Calu3 (cell line): ENCODE measurements around the gene CRACR2A. TPM values are rescaled to one million over a fixed set of nuclear protein-coding genes. Genes with fewer than 3 reads are reported as not detected.

Source experiments
- BruUV-seq: library from RNA; stranded (reverse); fragments of 400-500 nt; replicated peaks from 2 replicates; lab custom pipeline; 2021; lab: Mats Ljungman, UMichigan
- CTCF ChIA-PET: fragments of 300-600 bp; sonication (Branson Sonifier 250); formaldehyde crosslinking; loops from one replicate; lab custom pipeline; 2022; ENCODE audit warnings: antibody characterized with exemption; lab: Charles Lee
- DNase-seq: peaks from one replicate; pipeline ENCODE4 v3.0.0; 2022
- H3K27ac Mint-ChIP-seq: one replicate; pipeline ENCODE4 v1.8.0; 2022; ENCODE audit warnings: mixed read lengths; ENCODE audit not compliant: unreplicated experiment
- H3K27me3 Mint-ChIP-seq: one replicate; pipeline ENCODE4 v1.8.0; 2022; ENCODE audit warnings: mixed read lengths; ENCODE audit not compliant: unreplicated experiment
- H3K36me3 Mint-ChIP-seq: one replicate; pipeline ENCODE4 v1.8.0; 2022; ENCODE audit warnings: mild to moderate bottlenecking, moderate library complexity, mixed read lengths; ENCODE audit not compliant: insufficient read depth, unreplicated experiment
- H3K4me1 Mint-ChIP-seq: one replicate; pipeline ENCODE4 v1.8.0; 2022; ENCODE audit warnings: mild to moderate bottlenecking, low read depth, mixed read lengths; ENCODE audit not compliant: unreplicated experiment
- H3K4me3 Mint-ChIP-seq: one replicate; pipeline ENCODE4 v1.8.0; 2022; ENCODE audit warnings: mild to moderate bottlenecking, low read depth, moderate library complexity, mixed read lengths; ENCODE audit not compliant: unreplicated experiment
- H3K9me3 Mint-ChIP-seq: one replicate; pipeline ENCODE4 v1.8.0; 2022; ENCODE audit warnings: low read depth, mixed read lengths; ENCODE audit not compliant: unreplicated experiment
- CTCF ChIP-seq: fragments of 200-600 bp; IDR thresholded peaks from one replicate; pipeline ENCODE4 v1.8.0; 2022; ENCODE audit warnings: antibody characterized with exemption; ENCODE audit not compliant: unreplicated experiment
- intact Hi-C: fragments of 100-400 bp; cut with micrococcal nuclease; formaldehyde crosslinking; loops from one replicate; pipeline ENCODE4 v1.10.0; 2022; ENCODE audit not compliant: unreplicated experiment
- total RNA-seq: library from RNA; stranded (reverse); gene quantifications from 2 replicates; pipeline ENCODE4 v1.2.3, GENCODE V29; 2022

The CRACR2A gene
- total RNA-seq, 1 experiment from 2014 or later = 9.5 TPM

GRCh38 chr12:3668479-3669165 is 84.3 kb downstream of the CRACR2A start:
- H3K4me1 Mint-ChIP-seq = peaks cover 1% of the 10 kb centered on the region

GRCh38 chr12:3667485-3667884 is 85.4 kb downstream of the CRACR2A start:
- Mint-ChIP-seq H3K36me3 (no peaks in the 10 kb centered on the region), H3K9me3 (no peaks in the 10 kb centered on the region), H3K4me1 (peaks cover 4% of the 10 kb centered on the region), H3K27me3 (no peaks in the 10 kb centered on the region), H3K4me3 (no peak overlapping the region), H3K27ac (no peak overlapping the region)
- no peak for DNase-seq
- no peak for TF ChIP-seq CTCF
- intact Hi-C loops = no loop called here
- BruUV-seq = no TSS peak
- CTCF ChIA-PET = interaction anchor here (0.8 kb wide), 1 partner anchor 368 kb away, joined by 5 read pairs; no protein-coding TSS in a partner anchor

More at GRCh38 chr12:3668479-3669165, 84.3 kb downstream of the CRACR2A start:
- CTCF ChIA-PET = interaction anchor here (0.8 kb wide), 1 partner anchor 1009 kb away, joined by 3 read pairs; no protein-coding TSS in a partner anchor
- no peak for TF ChIP-seq CTCF
- no TSS peak for BruUV-seq
- intact Hi-C loops = no loop called here
- Mint-ChIP-seq H3K27me3 (no peaks in the 10 kb centered on the region), H3K9me3 (no peaks in the 10 kb centered on the region), H3K4me3 (no peak overlapping the region), H3K36me3 (no peaks in the 10 kb centered on the region), H3K27ac (no peak overlapping the region)
- no peak for DNase-seq

GRCh38 chr12:3666441-3666840 is 86.5 kb downstream of the CRACR2A start:
- no TSS peak for BruUV-seq
- no peaks in the 10 kb centered on the region for H3K36me3 Mint-ChIP-seq

GRCh38 chr12:3662521-3662921 is 90.4 kb downstream of the CRACR2A start:
- Mint-ChIP-seq H3K4me1 (peaks cover 31% of the 10 kb centered on the region), H3K36me3 (no peaks in the 10 kb centered on the region), H3K4me3 (no peak overlapping the region), H3K27ac (peak overlapping the region; percentile 10), H3K27me3 (no peaks in the 10 kb centered on the region), H3K9me3 (no peaks in the 10 kb centered on the region)
- intact Hi-C loops = loop anchor here (5.0 kb wide), 1 partner anchor 360 kb away; no protein-coding TSS in a partner anchor
- no peak for TF ChIP-seq CTCF
- no TSS peak for BruUV-seq
- no peak for DNase-seq
- CTCF ChIA-PET = no interaction called here

More at GRCh38 chr12:3666441-3666840, 86.5 kb downstream of the CRACR2A start:
- Mint-ChIP-seq H3K27me3 (no peaks in the 10 kb centered on the region), H3K4me1 (peaks cover 13% of the 10 kb centered on the region), H3K4me3 (no peak overlapping the region), H3K9me3 (no peaks in the 10 kb centered on the region), H3K27ac (no peak overlapping the region)
- intact Hi-C loops = no loop called here
- DNase-seq = no peak
- CTCF ChIA-PET = no interaction called here
- no peak for TF ChIP-seq CTCF
